PC-9 (cell line): ENCODE results near the gene CACNA1B. TPM values are rescaled to one million over a fixed set of nuclear protein-coding genes. Genes with fewer than 3 reads are reported as not detected.
A peak's percentile ranks its signal among the peaks of the same experiment; 100 is the strongest.

Experiments
- BruUV-seq: library from RNA; stranded (reverse); fragments of 400-500 nt; replicated peaks from 2 replicates; lab custom pipeline; 2021; lab: Mats Ljungman, UMichigan
- CTCF ChIA-PET: fragments of 300-600 bp; sonication (Branson Sonifier 250); formaldehyde crosslinking; loops from one replicate; lab custom pipeline; 2022; ENCODE audit warnings: antibody characterized with exemption; lab: Charles Lee
- POLR2A ChIA-PET: fragments of 300-600 bp; sonication (Branson Sonifier 250); formaldehyde crosslinking; loops from one replicate; lab custom pipeline; 2022; ENCODE audit warnings: antibody characterized with exemption; ENCODE audit not compliant: unreplicated experiment; lab: Charles Lee
- DNase-seq, 2 experiments: peaks; one replicate each; pipeline versions ENCODE4 v3.0.0 to v3.0.0-alpha.2; 2015 to 2022; ENCODE audit warnings: mixed read lengths in 1 of 2
- H2AFZ ChIP-seq: fragments of 200-600 bp; sonication (generic); 2 replicates; pipeline ENCODE4 v1.8.1; 2017; ENCODE audit warnings: antibody characterized with exemption
- H3F3A ChIP-seq: fragments of 200-600 bp; sonication (generic); 2 replicates; pipeline ENCODE4 v1.8.1; 2017; ENCODE audit warnings: antibody characterized with exemption, mild to moderate bottlenecking, low read depth; ENCODE audit not compliant: insufficient read depth
- H3K27ac ChIP-seq: fragments of 200-600 bp; sonication (generic); 2 replicates; pipeline ENCODE4 v1.6.1; 2016; ENCODE audit warnings: mixed run types
- H3K27me3 ChIP-seq: fragments of 200-600 bp; sonication (generic); 2 replicates; pipeline ENCODE4 v1.6.1; 2016; ENCODE audit warnings: low read depth, mixed run types; ENCODE audit not compliant: insufficient read depth
- H3K36me3 ChIP-seq: fragments of 200-600 bp; sonication (generic); 2 replicates; pipeline ENCODE4 v1.6.1; 2016; ENCODE audit warnings: low read depth, mixed run types
- H3K4me1 ChIP-seq: fragments of 200-600 bp; sonication (generic); replicated peaks from 2 replicates; pipeline ENCODE4 v1.6.1; 2016; ENCODE audit warnings: mixed run types; ENCODE audit not compliant: insufficient read depth
- H3K4me2 ChIP-seq: fragments of 200-600 bp; sonication (generic); 2 replicates; pipeline ENCODE4 v1.6.1; 2017; ENCODE audit warnings: mixed run types
- H3K4me3 ChIP-seq: fragments of 200-600 bp; sonication (generic); 2 replicates; pipeline ENCODE4 v1.6.1; 2016; ENCODE audit warnings: mixed run types
- H3K79me2 ChIP-seq: fragments of 200-600 bp; sonication (generic); 2 replicates; pipeline ENCODE4 v1.6.1; 2017; ENCODE audit warnings: low read depth, mixed run types
- H3K9me2 ChIP-seq: fragments of 200-600 bp; sonication (generic); 2 replicates; pipeline ENCODE4 v1.8.1; 2017; ENCODE audit warnings: mild to moderate bottlenecking; ENCODE audit not compliant: insufficient read depth
- H3K9me3 ChIP-seq: fragments of 200-600 bp; sonication (generic); 2 replicates; pipeline ENCODE4 v1.8.1; 2016; ENCODE audit warnings: low read depth; ENCODE audit not compliant: insufficient read depth
- H4K20me1 ChIP-seq: fragments of 200-600 bp; sonication (generic); 2 replicates; pipeline ENCODE4 v1.8.1; 2017; ENCODE audit not compliant: insufficient read depth
- CTCF ChIP-seq: fragments of 200-600 bp; sonication (generic); conservative IDR thresholded peaks from 2 replicates; pipeline ENCODE4 v1.6.1; 2017; ENCODE audit warnings: mixed run types, antibody characterized with exemption, mild to moderate bottlenecking, moderate library complexity
- EZH2 ChIP-seq: fragments of 200-600 bp; sonication (generic); IDR thresholded peaks from 2 replicates; pipeline ENCODE4 v1.8.0; 2017; ENCODE audit warnings: antibody characterized with exemption, low read depth
- intact Hi-C: fragments of 100-400 bp; cut with micrococcal nuclease; formaldehyde crosslinking; loops from one replicate; pipeline ENCODE4 v1.10.0; 2022; ENCODE audit not compliant: unreplicated experiment
- total RNA-seq: library from RNA; stranded (reverse); gene quantifications from 2 replicates; pipeline ENCODE4 v1.2.3, GENCODE V29; 2021

Gene CACNA1B
- total RNA-seq, 1 experiment from 2014 or later = not detected

- Histone ChIP-seq H3F3A (no peaks in the 10 kb centered on the region), H3K27ac (no peak overlapping the region), H3K4me1 (no peaks in the 10 kb centered on the region), H4K20me1 (no peaks in the 10 kb centered on the region), H3K9me3 (peaks cover 15% of the 10 kb centered on the region; the same call in 1 of the 2 replicates), H3K79me2 (no peaks in the 10 kb centered on the region), H3K4me3 (no peak overlapping the region), H3K9me2 (no peaks in the 10 kb centered on the region), H3K27me3 (peaks cover 33% of the 10 kb centered on the region), H3K36me3 (no peaks in the 10 kb centered on the region), H2AFZ (no peak overlapping the region), H3K4me2 (no peak overlapping the region)
- POLR2A ChIA-PET = no interaction called here
- no TSS peak for BruUV-seq
- no peak for TF ChIP-seq EZH2
- no peak for TF ChIP-seq CTCF
- CTCF ChIA-PET = no interaction called here
- DNase-seq = no peak
- intact Hi-C loops = no loop called here
Measured at GRCh38 chr9:137948642-137949041, 71.1 kb downstream of the CACNA1B start.

GRCh38 chr9:137949260-137949659 lies 71.7 kb downstream of the CACNA1B start:
- POLR2A ChIA-PET = no interaction called here
- no peaks in the 10 kb centered on the region for H3F3A ChIP-seq
- H3K4me3 ChIP-seq = no peak overlapping the region
- H3K4me1 ChIP-seq = no peaks in the 10 kb centered on the region
- H3K27me3 ChIP-seq = peaks cover 39% of the 10 kb centered on the region
- H3K4me2 ChIP-seq = no peak overlapping the region
- intact Hi-C loops = no loop called here
- CTCF ChIA-PET = no interaction called here
- no peaks in the 10 kb centered on the region for H3K79me2 ChIP-seq
- TF ChIP-seq EZH2 = no peak
- no peaks in the 10 kb centered on the region for H3K9me2 ChIP-seq
- DNase-seq = peak in 1 of 2 experiments; percentile 25
- no peak overlapping the region for H2AFZ ChIP-seq
- H3K27ac ChIP-seq = no peak overlapping the region
- H3K36me3 ChIP-seq = no peaks in the 10 kb centered on the region
- BruUV-seq = no TSS peak
- peaks cover 11% of the 10 kb centered on the region; the same call in 1 of the 2 replicates for H3K9me3 ChIP-seq
- no peaks in the 10 kb centered on the region for H4K20me1 ChIP-seq

GRCh38 chr9:137951107-137951506 lies 73.5 kb downstream of the CACNA1B start:
- POLR2A ChIA-PET = no interaction called here
- Histone ChIP-seq H3K79me2 (no peaks in the 10 kb centered on the region), H3K27ac (no peak overlapping the region), H4K20me1 (no peaks in the 10 kb centered on the region), H3K27me3 (peaks cover 56% of the 10 kb centered on the region), H2AFZ (no peak overlapping the region), H3K4me1 (no peaks in the 10 kb centered on the region), H3K4me3 (no peak overlapping the region), H3K9me2 (no peaks in the 10 kb centered on the region), H3K4me2 (no peak overlapping the region), H3F3A (no peaks in the 10 kb centered on the region), H3K36me3 (no peaks in the 10 kb centered on the region), H3K9me3 (peaks cover 7% of the 10 kb centered on the region; the same call in 1 of the 2 replicates)
- CTCF ChIA-PET = interaction anchor here (0.6 kb wide), 1 partner anchor 26 kb away, joined by 5 read pairs; no protein-coding TSS in a partner anchor
- TF ChIP-seq CTCF (no peak), EZH2 (no peak)
- no TSS peak for BruUV-seq
- no peak for DNase-seq
- intact Hi-C loops = no loop called here
